HepG2 (cell line): ENCODE data around the gene GSTCD. TPM values are rescaled to one million over a fixed set of nuclear protein-coding genes. Genes with fewer than 3 reads are reported as not detected.

ENCODE experiments used
- ATAC-seq: fragments of 200-7000 bp; cut with Tn5 transposase; 3 replicates; pipeline ENCODE4 v1.9.1; 2020; ENCODE audit warnings: mild to moderate bottlenecking, moderate library complexity
- BruUV-seq: library from RNA; stranded (reverse); fragments of 400-500 nt; replicated peaks from 2 replicates; lab custom pipeline; 2021; lab: Mats Ljungman, UMichigan
- CTCF ChIA-PET: fragments of 300-600 bp; formaldehyde crosslinking; extraction: SDS; loops from one replicate; lab custom pipeline; 2021; ENCODE audit warnings: low total read pairs, inconsistent platforms, low intra/inter-chr PET ratio; lab: Yijun Ruan, JAX
- POLR2A ChIA-PET: fragments of 350-600 bp; sonication (Branson Sonifier 250); formaldehyde crosslinking; loops from one replicate; lab custom pipeline; 2020; ENCODE audit warnings: antibody characterized with exemption, inconsistent platforms; lab: Yijun Ruan, JAX
- DNase-seq: peaks from one replicate; pipeline ENCODE4 v3.0.0-alpha.2; 2015; ENCODE audit warnings: low spot score
- FAIRE-seq: peaks from 3 replicates; lab custom pipeline; 2011; peaks lifted over from hg19 to GRCh38; lab: Jason Lieb, UNC
- H2AFZ ChIP-seq: one replicate; pipeline ENCODE4 v1.6.1; 2011; ENCODE audit warnings: low read length, inconsistent platforms
- H3K27ac ChIP-seq: fragments of 300-600 bp; 3 replicates; pipeline ENCODE4 v1.8.0; 2011; ENCODE audit warnings: mixed run types, mild to moderate bottlenecking, mixed read lengths, low read length, inconsistent platforms; ENCODE audit not compliant: insufficient read depth; ENCODE audit errors: extremely low read length
- H3K27me3 ChIP-seq, 2 experiments: fragments of 200-600 bp in 1 of 2; 2 replicates in 1 of 2; 3 replicates in 1 of 2; pipeline versions ENCODE4 v1.6.0 to v1.8.0; 2011; ENCODE audit warnings: low read length in 2 of 2, mild to moderate bottlenecking in 2 of 2, moderate library complexity in 2 of 2, inconsistent platforms in 1 of 2; ENCODE audit not compliant: insufficient read depth in 2 of 2, control insufficient read depth in 1 of 2
- H3K36me3 ChIP-seq, 2 experiments: fragments of 200-600 bp in 1 of 2; replicated peaks in 1 of 2; 2 replicates in 1 of 2; 3 replicates in 1 of 2; pipeline versions ENCODE4 v1.5.1 to v1.8.0; 2011; ENCODE audit warnings: low read length in 2 of 2, inconsistent platforms in 1 of 2; ENCODE audit not compliant: insufficient read depth in 2 of 2, control insufficient read depth in 1 of 2
- H3K4me1 ChIP-seq: 2 replicates; pipeline ENCODE4 v1.5.1; 2012; ENCODE audit warnings: low read length, inconsistent platforms; ENCODE audit not compliant: insufficient read depth
- H3K4me2 ChIP-seq: 2 replicates; pipeline ENCODE4 v1.6.0; 2011; ENCODE audit warnings: low read depth, low read length, inconsistent platforms
- H3K4me3 ChIP-seq, 3 experiments: fragments of 200-600 bp in 1 of 3; sonication (generic), shearing (Covaris generic) in 1 of 3; replicated peaks in 1 of 3; 2 replicates each; pipeline ENCODE4 v1.5.1; 2011 to 2016; ENCODE audit warnings: low read length in 3 of 3, inconsistent platforms in 2 of 3, low read depth in 2 of 3, mild to moderate bottlenecking in 2 of 3, control low read depth in 1 of 3, mixed read lengths in 1 of 3; ENCODE audit not compliant: insufficient read depth in 1 of 3
- H3K79me2 ChIP-seq: one replicate; pipeline ENCODE4 v1.6.1; 2011; ENCODE audit warnings: low read length, inconsistent platforms; ENCODE audit not compliant: insufficient read depth
- H3K9ac ChIP-seq: 2 replicates; pipeline ENCODE4 v1.6.0; 2011; ENCODE audit warnings: mild to moderate bottlenecking, low read depth, low read length, inconsistent platforms; ENCODE audit not compliant: insufficient read depth
- H3K9me3 ChIP-seq: 2 replicates; pipeline ENCODE4 v1.5.1; 2012; ENCODE audit warnings: mild to moderate bottlenecking, low read length
- H4K20me1 ChIP-seq: 2 replicates; pipeline ENCODE4 v1.6.0; 2011; ENCODE audit warnings: inconsistent platforms, mild to moderate bottlenecking, low read length, moderate library complexity; ENCODE audit not compliant: insufficient read depth
- ARNT ChIP-seq: fragments of 450-650 bp; IDR thresholded peaks from 2 replicates; pipeline ENCODE4 v1.6.1; 2017
- ATF1 ChIP-seq: IDR thresholded peaks from 2 replicates; pipeline ENCODE4 v1.6.1; 2016; ENCODE audit warnings: mild to moderate bottlenecking, control low read depth
- HNRNPLL ChIP-seq: fragments of 200-400 bp; formaldehyde crosslinking; IDR thresholded peaks from 2 replicates; pipeline ENCODE4 v1.6.1; 2017; ENCODE audit warnings: mild to moderate bottlenecking, low read depth, low read length; ENCODE audit not compliant: poor library complexity, severe bottlenecking
- MAFF ChIP-seq: IDR thresholded peaks from 2 replicates; pipeline ENCODE4 v1.6.1; 2011; ENCODE audit warnings: low read depth, low read length, improper control_type of control experiment
- NR2F6 ChIP-seq, 2 experiments: IDR thresholded peaks; 2 replicates each; pipeline ENCODE4 v1.6.1; 2016; ENCODE audit warnings: antibody characterized with exemption in 1 of 2, mild to moderate bottlenecking in 1 of 2
- ONECUT2 ChIP-seq: sonication (generic); formaldehyde crosslinking; IDR thresholded peaks from 2 replicates; pipeline ENCODE4 v1.4.0; 2020; ENCODE audit warnings: missing genetic modification reagents
- RBM39 ChIP-seq: fragments of 200-400 bp; formaldehyde crosslinking; IDR thresholded peaks from one replicate; pipeline ENCODE4 v1.6.1; 2018; ENCODE audit warnings: antibody characterized with exemption, mild to moderate bottlenecking, low read depth, low read length; ENCODE audit not compliant: poor library complexity, severe bottlenecking
- TARDBP ChIP-seq: sonication (generic); formaldehyde crosslinking; IDR thresholded peaks from 2 replicates; pipeline ENCODE4 v1.8.0; 2022; ENCODE audit warnings: mild to moderate bottlenecking, missing genetic modification reagents
- WIZ ChIP-seq: sonication (generic); formaldehyde crosslinking; IDR thresholded peaks from 2 replicates; pipeline ENCODE4 v1.5.1; 2020; ENCODE audit warnings: mild to moderate bottlenecking, missing genetic modification reagents
- ZNF10 ChIP-seq: sonication (generic); formaldehyde crosslinking; IDR thresholded peaks from 2 replicates; pipeline ENCODE4 v1.4.0; 2020; ENCODE audit warnings: mild to moderate bottlenecking, low read depth, missing genetic modification reagents, borderline replicate concordance
- ZNF205 ChIP-seq: IDR thresholded peaks from 2 replicates; pipeline ENCODE4 v1.6.1; 2018; ENCODE audit warnings: missing biosample characterization, missing genetic modification reagents
- ZNF326 ChIP-seq: sonication (generic); formaldehyde crosslinking; IDR thresholded peaks from 2 replicates; pipeline ENCODE4 v1.4.0; 2020; ENCODE audit warnings: missing genetic modification reagents, borderline replicate concordance
- ZNF549 ChIP-seq: sonication (generic); formaldehyde crosslinking; IDR thresholded peaks from 2 replicates; pipeline ENCODE4 v1.5.0; 2020; ENCODE audit warnings: missing genetic modification reagents
- ZNF670 ChIP-seq: sonication (generic); formaldehyde crosslinking; IDR thresholded peaks from 2 replicates; pipeline ENCODE4 v1.8.0; 2022; ENCODE audit warnings: mild to moderate bottlenecking, missing genetic modification reagents, borderline replicate concordance
- WGBS: methylation state at CpG from one replicate; pipeline ENCODE4 v1.1.6; 2017; ENCODE audit warnings: low lambda C conversion rate; 5-methylcytosine and 5-hydroxymethylcytosine counted together
- in situ Hi-C: cut with HindIII; loops from 2 replicates; pipeline ENCODE4 v1.10.0; 2017; ENCODE audit warnings: low pct_unique_long_range_greater_than_20kb; ENCODE audit not compliant: extremely low pct_ligation_motif_present
- intact Hi-C: fragments of 100-400 bp; cut with micrococcal nuclease; formaldehyde crosslinking; loops from one replicate; pipeline ENCODE4 v1.10.0; 2022; ENCODE audit not compliant: unreplicated experiment
- polyA plus RNA-seq, 8 experiments: library from polyadenylated mRNA; depleted of rRNA in 3 of 8; stranded (reverse) in 7 of 8; unstranded in 1 of 8; fragments of >200 nt; fragmentation: Illumina TruSeq in 4 of 8; extraction: Trizol in 4 of 8; gene quantifications; 2 replicates each; pipeline versions ENCODE4 v1.2.1 to v1.2.3, GENCODE V29; 2011 to 2016; ENCODE audit warnings: low read depth in 4 of 8, missing spikeins in 1 of 8, mixed read lengths in 1 of 8; ENCODE audit not compliant: insufficient read depth in 1 of 8
- total RNA-seq, 5 experiments: library from RNA; depleted of rRNA; stranded (reverse); fragments of >200 nt; fragmentation: Illumina TruSeq; extraction: Trizol; gene quantifications; 2 replicates each; pipeline ENCODE4 v1.2.3, GENCODE V29; 2016; ENCODE audit warnings: low read depth in 1 of 5
- TF ChIP-seq, protein P1 (sequence below): sonication (generic); formaldehyde crosslinking; IDR thresholded peaks from 2 replicates; pipeline ENCODE4 v1.4.0; 2020; ENCODE audit warnings: missing genetic modification reagents
- TF ChIP-seq, protein P2 (sequence below), 2 experiments: fragments of 450-650 bp in 1 of 2; sonication (generic) in 1 of 2; formaldehyde crosslinking; IDR thresholded peaks; 2 replicates each; pipeline versions ENCODE4 v1.5.0 to v1.8.0; 2020 to 2022; ENCODE audit warnings: mild to moderate bottlenecking in 1 of 2, missing genetic modification reagents in 1 of 2
- TF ChIP-seq, protein P3 (sequence below): sonication (generic); formaldehyde crosslinking; IDR thresholded peaks from 2 replicates; pipeline ENCODE4 v1.4.0; 2020; ENCODE audit warnings: missing genetic modification reagents, low read depth, mild to moderate bottlenecking, borderline replicate concordance
- TF ChIP-seq, protein P4 (sequence below): sonication (generic); formaldehyde crosslinking; IDR thresholded peaks from 2 replicates; pipeline ENCODE4 v1.8.0; 2022; ENCODE audit warnings: low read depth, missing genetic modification reagents
- TF ChIP-seq, protein P5 (sequence below): sonication (generic); formaldehyde crosslinking; IDR thresholded peaks from 2 replicates; pipeline ENCODE4 v1.8.1; 2023; ENCODE audit warnings: mild to moderate bottlenecking, missing genetic modification reagents, borderline replicate concordance

The GSTCD gene
- total and polyA plus RNA-seq, 2 of the 13 experiments (the other 11 are each of a cell fraction or from before 2014, with no cell fraction given), result 7.9 to 30.8 TPM

DNA sequence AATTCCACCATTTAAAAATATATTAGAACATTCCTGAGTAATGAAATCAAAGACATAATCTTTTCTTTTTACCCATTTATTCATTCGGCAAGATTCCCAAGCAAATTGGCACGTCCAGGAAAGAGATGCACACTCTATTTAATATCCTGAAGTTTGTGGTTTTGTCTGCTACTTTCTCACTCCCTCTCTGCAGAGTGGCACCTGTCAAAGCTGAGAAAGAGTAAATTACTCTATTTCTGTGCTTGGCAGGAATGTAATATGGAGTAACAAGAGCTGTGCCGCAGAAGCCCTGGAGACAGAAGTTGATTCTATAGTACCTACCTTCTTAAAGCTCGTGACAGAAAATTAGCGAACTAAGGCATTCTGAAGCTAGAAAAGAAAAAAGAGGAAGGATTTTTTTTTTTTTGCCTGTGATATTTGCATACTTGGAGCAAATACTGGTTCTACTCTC is 5.5 kb downstream of the GSTCD start:
- no peak overlapping the region for H3K4me2 ChIP-seq
- peaks cover 26% of the 10 kb centered on the region for H3K4me1 ChIP-seq
- ATAC-seq (no peak), FAIRE-seq (no peak), DNase-seq (no peak)
- H3K79me2 ChIP-seq, result peaks cover 35% of the 10 kb centered on the region
- ChIA-PET POLR2A (no interaction called here), CTCF (no interaction called here)
- in situ Hi-C loops (no loop called here), intact Hi-C loops (no loop called here)
- H3K9me3 ChIP-seq, result no peaks in the 10 kb centered on the region
- H3K36me3 ChIP-seq, result no peaks in the 10 kb centered on the region; a peak in 1 of 5 replicates
- H3K4me3 ChIP-seq, result no peak overlapping the region
- H2AFZ ChIP-seq, result no peak overlapping the region
- WGBS, result 95% methylated on average over 5 of the region's 5 CpGs
- no TSS peak for BruUV-seq
- no peaks in the 10 kb centered on the region; a peak in 1 of 5 replicates for H3K27me3 ChIP-seq
- H3K27ac ChIP-seq, result no peak overlapping the region
- no peak overlapping the region for H3K9ac ChIP-seq
- TF ChIP-seq, protein P1, sequence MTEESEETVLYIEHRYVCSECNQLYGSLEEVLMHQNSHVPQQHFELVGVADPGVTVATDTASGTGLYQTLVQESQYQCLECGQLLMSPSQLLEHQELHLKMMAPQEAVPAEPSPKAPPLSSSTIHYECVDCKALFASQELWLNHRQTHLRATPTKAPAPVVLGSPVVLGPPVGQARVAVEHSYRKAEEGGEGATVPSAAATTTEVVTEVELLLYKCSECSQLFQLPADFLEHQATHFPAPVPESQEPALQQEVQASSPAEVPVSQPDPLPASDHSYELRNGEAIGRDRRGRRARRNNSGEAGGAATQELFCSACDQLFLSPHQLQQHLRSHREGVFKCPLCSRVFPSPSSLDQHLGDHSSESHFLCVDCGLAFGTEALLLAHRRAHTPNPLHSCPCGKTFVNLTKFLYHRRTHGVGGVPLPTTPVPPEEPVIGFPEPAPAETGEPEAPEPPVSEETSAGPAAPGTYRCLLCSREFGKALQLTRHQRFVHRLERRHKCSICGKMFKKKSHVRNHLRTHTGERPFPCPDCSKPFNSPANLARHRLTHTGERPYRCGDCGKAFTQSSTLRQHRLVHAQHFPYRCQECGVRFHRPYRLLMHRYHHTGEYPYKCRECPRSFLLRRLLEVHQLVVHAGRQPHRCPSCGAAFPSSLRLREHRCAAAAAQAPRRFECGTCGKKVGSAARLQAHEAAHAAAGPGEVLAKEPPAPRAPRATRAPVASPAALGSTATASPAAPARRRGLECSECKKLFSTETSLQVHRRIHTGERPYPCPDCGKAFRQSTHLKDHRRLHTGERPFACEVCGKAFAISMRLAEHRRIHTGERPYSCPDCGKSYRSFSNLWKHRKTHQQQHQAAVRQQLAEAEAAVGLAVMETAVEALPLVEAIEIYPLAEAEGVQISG (CRISPR knock-in tag), result no peak
- TF ChIP-seq ARNT, result no peak
- TF ChIP-seq MAFF, result no peak
- no peak for TF ChIP-seq ZNF205
- TF ChIP-seq WIZ (CRISPR knock-in tag), result no peak
- TF ChIP-seq ATF1 (CRISPR knock-in tag), result no peak
- TF ChIP-seq ZNF670 (CRISPR knock-in tag), result no peak
- TF ChIP-seq NR2F6 (IDR thresholded peaks at IDR 0.05), result no peak
- no peak for TF ChIP-seq NR2F6 (CRISPR knock-in tag; IDR thresholded peaks at IDR 0.05)
- no peak for TF ChIP-seq ZNF10 (CRISPR knock-in tag)
- TF ChIP-seq TARDBP, result no peak
- TF ChIP-seq, protein P2, sequence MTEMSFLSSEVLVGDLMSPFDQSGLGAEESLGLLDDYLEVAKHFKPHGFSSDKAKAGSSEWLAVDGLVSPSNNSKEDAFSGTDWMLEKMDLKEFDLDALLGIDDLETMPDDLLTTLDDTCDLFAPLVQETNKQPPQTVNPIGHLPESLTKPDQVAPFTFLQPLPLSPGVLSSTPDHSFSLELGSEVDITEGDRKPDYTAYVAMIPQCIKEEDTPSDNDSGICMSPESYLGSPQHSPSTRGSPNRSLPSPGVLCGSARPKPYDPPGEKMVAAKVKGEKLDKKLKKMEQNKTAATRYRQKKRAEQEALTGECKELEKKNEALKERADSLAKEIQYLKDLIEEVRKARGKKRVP (CRISPR knock-in tag; IDR thresholded peaks at IDR 0.05), result no peak
- TF ChIP-seq HNRNPLL, result no peak
- TF ChIP-seq, protein P3, sequence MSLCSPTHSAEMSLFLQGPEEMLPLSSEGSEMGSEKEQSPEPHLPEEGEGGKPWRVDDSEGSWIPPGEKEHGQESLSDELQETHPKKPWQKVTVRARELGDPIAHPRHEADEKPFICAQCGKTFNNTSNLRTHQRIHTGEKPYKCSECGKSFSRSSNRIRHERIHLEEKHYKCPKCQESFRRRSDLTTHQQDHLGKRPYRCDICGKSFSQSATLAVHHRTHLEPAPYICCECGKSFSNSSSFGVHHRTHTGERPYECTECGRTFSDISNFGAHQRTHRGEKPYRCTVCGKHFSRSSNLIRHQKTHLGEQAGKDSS (CRISPR knock-in tag), result no peak
- TF ChIP-seq, protein P4, sequence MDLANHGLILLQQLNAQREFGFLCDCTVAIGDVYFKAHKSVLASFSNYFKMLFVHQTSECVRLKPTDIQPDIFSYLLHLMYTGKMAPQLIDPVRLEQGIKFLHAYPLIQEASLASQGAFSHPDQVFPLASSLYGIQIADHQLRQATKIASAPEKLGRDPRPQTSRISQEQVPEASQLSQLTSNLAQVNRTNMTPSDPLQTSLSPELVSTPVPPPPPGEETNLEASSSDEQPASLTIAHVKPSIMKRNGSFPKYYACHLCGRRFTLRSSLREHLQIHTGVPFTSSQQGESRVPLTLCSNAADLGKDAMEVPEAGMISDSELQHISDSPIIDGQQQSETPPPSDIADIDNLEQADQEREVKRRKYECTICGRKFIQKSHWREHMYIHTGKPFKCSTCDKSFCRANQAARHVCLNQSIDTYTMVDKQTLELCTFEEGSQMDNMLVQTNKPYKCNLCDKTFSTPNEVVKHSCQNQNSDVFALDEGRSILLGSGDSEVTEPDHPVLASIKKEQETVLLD (CRISPR knock-in tag), result no peak
- no peak for TF ChIP-seq ZNF549 (CRISPR knock-in tag)
- TF ChIP-seq, protein P5, sequence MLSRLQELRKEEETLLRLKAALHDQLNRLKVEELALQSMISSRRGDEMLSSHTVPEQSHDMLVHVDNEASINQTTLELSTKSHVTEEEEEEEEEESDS (CRISPR knock-in tag), result no peak
- no peak for TF ChIP-seq ZNF326 (CRISPR knock-in tag)
- TF ChIP-seq ONECUT2, result no peak
- TF ChIP-seq RBM39, result no peak
- H4K20me1 ChIP-seq, result no peaks in the 10 kb centered on the region
